IPS-18a (cell line): ENCODE results near the gene TRPC4AP.

Source experiments
- H3K27ac ChIP-seq: one replicate; pipeline ENCODE4 v1.5.1; 2013; ENCODE audit warnings: low read length
- H3K27me3 ChIP-seq: one replicate; pipeline ENCODE4 v1.6.1; 2013; ENCODE audit warnings: mild to moderate bottlenecking, low read length; ENCODE audit not compliant: control insufficient read depth, insufficient read depth
- H3K36me3 ChIP-seq: one replicate; pipeline ENCODE4 v1.6.1; 2013; ENCODE audit warnings: low read depth, low read length; ENCODE audit not compliant: control insufficient read depth
- H3K4me1 ChIP-seq: one replicate; pipeline ENCODE4 v1.6.1; 2013; ENCODE audit warnings: low read depth, low read length; ENCODE audit not compliant: control insufficient read depth
- H3K4me3 ChIP-seq: one replicate; pipeline ENCODE4 v1.5.1; 2013; ENCODE audit warnings: low read length
- H3K9ac ChIP-seq: one replicate; pipeline ENCODE4 v1.6.1; 2013; ENCODE audit warnings: mild to moderate bottlenecking, low read length, moderate library complexity
- H3K9me3 ChIP-seq: one replicate; pipeline ENCODE4 v1.6.1; 2013; ENCODE audit warnings: low read depth, low read length; ENCODE audit not compliant: control insufficient read depth

Gene TRPC4AP

GRCh38 chr20:34964486-34964885 lies 128.1 kb downstream of the TRPC4AP start:
- Histone ChIP-seq H3K27ac (no peak overlapping the region), H3K9me3 (no peaks in the 10 kb centered on the region), H3K4me1 (no peaks in the 10 kb centered on the region), H3K27me3 (no peaks in the 10 kb centered on the region), H3K36me3 (no peaks in the 10 kb centered on the region), H3K9ac (no peak overlapping the region), H3K4me3 (no peak overlapping the region)

DNA sequence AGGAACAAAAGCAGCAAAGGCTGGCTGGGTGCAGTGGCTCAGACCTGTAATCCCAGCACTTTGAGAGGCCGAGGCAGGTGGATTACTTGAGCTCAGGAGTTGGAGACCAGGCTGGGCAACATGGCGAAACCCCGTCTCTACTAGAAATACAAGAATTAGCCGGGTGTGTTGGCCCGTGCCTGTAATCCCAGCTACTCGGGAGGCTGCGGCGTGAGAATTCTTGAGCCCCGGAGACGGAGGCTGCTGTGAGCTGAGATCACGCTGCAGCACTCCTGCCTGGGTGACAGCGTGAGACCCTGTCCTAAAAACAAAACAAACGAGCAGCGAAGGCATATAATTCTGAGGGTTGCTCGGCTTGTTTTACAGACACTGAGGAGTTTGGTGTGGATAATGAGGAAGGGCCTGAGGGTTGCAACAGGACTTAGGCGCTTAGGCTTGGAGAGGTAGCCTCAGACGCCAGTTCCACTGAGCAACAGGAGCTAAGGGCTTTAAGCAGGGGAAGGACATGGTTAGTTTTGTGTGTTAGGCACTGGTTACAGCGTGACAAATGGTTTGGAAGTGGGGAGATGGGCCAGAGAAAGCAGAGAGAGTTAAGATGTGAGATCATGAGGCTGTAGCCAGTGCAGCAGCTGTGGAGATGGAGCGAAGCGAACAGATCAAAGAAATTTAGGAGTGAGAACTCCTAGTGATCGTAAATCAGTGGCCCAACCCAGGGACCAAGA lies 135.7 kb downstream of the TRPC4AP start:
- Histone ChIP-seq H3K27ac (no peak overlapping the region), H3K27me3 (no peaks in the 10 kb centered on the region), H3K9ac (no peak overlapping the region), H3K4me3 (no peak overlapping the region), H3K36me3 (no peaks in the 10 kb centered on the region), H3K4me1 (peaks cover 8% of the 10 kb centered on the region), H3K9me3 (no peaks in the 10 kb centered on the region)

- Histone ChIP-seq H3K4me1 (peaks cover 8% of the 10 kb centered on the region), H3K27ac (peak overlapping the region; percentile 8), H3K27me3 (no peaks in the 10 kb centered on the region), H3K4me3 (peak overlapping the region; percentile 79), H3K36me3 (no peaks in the 10 kb centered on the region), H3K9ac (peak overlapping the region; percentile 24), H3K9me3 (no peaks in the 10 kb centered on the region)
Observed at GRCh38 chr20:34956041-34956458, 136.6 kb downstream of the TRPC4AP start.

GRCh38 chr20:34955231-34956040 lies 137.2 kb downstream of the TRPC4AP start, which contains the start of the genes GSS and MYH7B:
GSS (minus strand) TSS chr20:34955806; CDS start chr20:34951852, 3,954 bp downstream.
MYH7B (plus strand) TSS chr20:34955868; CDS start chr20:34978006, 22,138 bp downstream.
- H3K27ac ChIP-seq: peak within 1 kb of the TSS; percentile 59
- no peaks in the 10 kb centered on the region for H3K27me3 ChIP-seq
- H3K4me3 ChIP-seq: peak within 1 kb of the TSS; percentile 79
- H3K9me3 ChIP-seq: no peaks in the 10 kb centered on the region
- H3K36me3 ChIP-seq: no peaks in the 10 kb centered on the region
- peak within 1 kb of the TSS; percentile 82 for H3K9ac ChIP-seq
- H3K4me1 ChIP-seq: peaks cover 8% of the 10 kb centered on the region

DNA sequence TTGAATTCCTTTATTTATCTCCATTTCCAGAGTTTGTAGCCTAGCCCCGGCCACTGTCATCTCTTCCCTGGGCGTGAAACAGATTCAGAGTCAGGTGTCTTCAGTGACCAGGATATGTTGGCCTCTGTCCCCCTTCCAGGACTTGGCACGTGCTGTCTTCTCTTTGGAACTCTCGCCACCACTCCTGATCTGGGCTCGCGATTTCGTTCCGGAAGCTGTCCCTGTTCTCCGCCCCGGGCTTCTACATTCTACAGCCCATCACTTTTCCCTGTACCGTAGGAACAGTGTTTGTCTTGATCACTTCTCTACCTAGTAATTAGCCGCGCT lies 137.7 kb downstream of the TRPC4AP start:
- Histone ChIP-seq H3K36me3 (no peaks in the 10 kb centered on the region), H3K27ac (no peak overlapping the region), H3K9ac (peak overlapping the region; percentile 82), H3K4me3 (peak overlapping the region; percentile 79), H3K9me3 (no peaks in the 10 kb centered on the region), H3K4me1 (peaks cover 8% of the 10 kb centered on the region), H3K27me3 (no peaks in the 10 kb centered on the region)

GRCh38 chr20:34953960-34954359 lies 138.6 kb downstream of the TRPC4AP start:
- H3K9me3 ChIP-seq: no peaks in the 10 kb centered on the region
- no peaks in the 10 kb centered on the region for H3K27me3 ChIP-seq
- H3K9ac ChIP-seq: no peak overlapping the region
- H3K27ac ChIP-seq: no peak overlapping the region
- no peaks in the 10 kb centered on the region for H3K36me3 ChIP-seq
- no peak overlapping the region for H3K4me3 ChIP-seq
- H3K4me1 ChIP-seq: peaks cover 8% of the 10 kb centered on the region

GRCh38 chr20:34952671-34953070 lies 139.9 kb downstream of the TRPC4AP start:
- H3K4me1 ChIP-seq: peaks cover 8% of the 10 kb centered on the region

More at GRCh38 chr20:34952671-34953070, 139.9 kb downstream of the TRPC4AP start:
- Histone ChIP-seq H3K9ac (no peak overlapping the region), H3K36me3 (no peaks in the 10 kb centered on the region), H3K27me3 (no peaks in the 10 kb centered on the region), H3K9me3 (no peaks in the 10 kb centered on the region), H3K27ac (no peak overlapping the region), H3K4me3 (no peak overlapping the region)
